HepG2 (cell line): ENCODE results near the gene NOTUM. TPM values are rescaled to one million over a fixed set of nuclear protein-coding genes. Genes with fewer than 3 reads are reported as not detected.

Experiments
- DMTF1 ChIP-seq: sonication (generic); formaldehyde crosslinking; IDR thresholded peaks from 2 replicates; pipeline ENCODE4 v1.4.0; 2020; ENCODE audit warnings: mild to moderate bottlenecking, missing genetic modification reagents
- ELF1 ChIP-seq: sonication (generic); formaldehyde crosslinking; IDR thresholded peaks from 2 replicates; pipeline ENCODE4 v1.4.0; 2020; ENCODE audit warnings: missing genetic modification reagents
- EZH2 ChIP-seq: conservative IDR thresholded peaks from 2 replicates; pipeline ENCODE4 v1.6.1; 2012; ENCODE audit warnings: mild to moderate bottlenecking, low read depth, low read length, moderate library complexity
- GLI4 ChIP-seq: sonication (generic); formaldehyde crosslinking; IDR thresholded peaks from 2 replicates; pipeline ENCODE4 v1.5.1; 2020; ENCODE audit warnings: missing genetic modification reagents, mild to moderate bottlenecking, moderate library complexity, borderline replicate concordance
- HNRNPUL1 ChIP-seq: fragments of 200-400 bp; formaldehyde crosslinking; IDR thresholded peaks from 2 replicates; pipeline ENCODE4 v1.6.1; 2017; ENCODE audit warnings: low read depth, mild to moderate bottlenecking, low read length, moderate library complexity
- MXD4 ChIP-seq: IDR thresholded peaks from 2 replicates; pipeline ENCODE4 v1.6.1; 2016; ENCODE audit warnings: mild to moderate bottlenecking, missing biosample characterization, missing genetic modification reagents
- NFE2 ChIP-seq: sonication (generic); formaldehyde crosslinking; IDR thresholded peaks from 2 replicates; pipeline ENCODE4 v1.4.0; 2020; ENCODE audit warnings: missing genetic modification reagents
- NFE2L2 ChIP-seq: fragments of 150-350 bp; IDR thresholded peaks from 2 replicates; pipeline ENCODE4 v1.6.1; 2014; ENCODE audit warnings: low read length
- PAXIP1 ChIP-seq: sonication (generic); formaldehyde crosslinking; conservative IDR thresholded peaks from 2 replicates; pipeline ENCODE4 v1.4.0; 2020; ENCODE audit warnings: mild to moderate bottlenecking, missing genetic modification reagents, moderate library complexity
- POGK ChIP-seq: sonication (generic); formaldehyde crosslinking; conservative IDR thresholded peaks from 2 replicates; pipeline ENCODE4 v1.8.0; 2022; ENCODE audit warnings: mild to moderate bottlenecking, moderate library complexity, missing genetic modification reagents
- SKI ChIP-seq: fragments of 450-650 bp; IDR thresholded peaks from one replicate; pipeline ENCODE4 v1.6.1; 2018; ENCODE audit warnings: mild to moderate bottlenecking; ENCODE audit not compliant: partially characterized antibody
- SMARCE1 ChIP-seq: fragments of 450-650 bp; IDR thresholded peaks from 2 replicates; pipeline ENCODE4 v1.6.1; 2017; ENCODE audit warnings: borderline replicate concordance
- SNAPC5 ChIP-seq: sonication (generic); formaldehyde crosslinking; IDR thresholded peaks from 2 replicates; pipeline ENCODE4 v1.8.1; 2023; ENCODE audit warnings: mild to moderate bottlenecking, missing genetic modification reagents, borderline replicate concordance
- SPEN ChIP-seq: sonication (generic); formaldehyde crosslinking; IDR thresholded peaks from 2 replicates; pipeline ENCODE4 v1.5.1; 2020; ENCODE audit warnings: low read depth, mild to moderate bottlenecking, missing genetic modification reagents
- STAT5B ChIP-seq: sonication (generic); formaldehyde crosslinking; IDR thresholded peaks from 2 replicates; pipeline ENCODE4 v1.4.0; 2020; ENCODE audit warnings: missing genetic modification reagents
- ZMYM2 ChIP-seq: sonication (generic); formaldehyde crosslinking; IDR thresholded peaks from 2 replicates; pipeline ENCODE4 v1.8.0; 2022; ENCODE audit warnings: mild to moderate bottlenecking, missing genetic modification reagents
- ZNF333 ChIP-seq: sonication (generic); formaldehyde crosslinking; IDR thresholded peaks from 2 replicates; pipeline ENCODE4 v1.4.0; 2020; ENCODE audit warnings: mild to moderate bottlenecking, missing genetic modification reagents, borderline replicate concordance
- ZNF550 ChIP-seq: sonication (generic); formaldehyde crosslinking; IDR thresholded peaks from 2 replicates; pipeline ENCODE4 v1.4.0; 2020; ENCODE audit warnings: mild to moderate bottlenecking, missing genetic modification reagents, borderline replicate concordance
- ZNF556 ChIP-seq: sonication (generic); formaldehyde crosslinking; IDR thresholded peaks from 2 replicates; pipeline ENCODE4 v1.4.0; 2020; ENCODE audit warnings: mild to moderate bottlenecking, missing genetic modification reagents, borderline replicate concordance
- ZNF782 ChIP-seq: sonication (generic); formaldehyde crosslinking; IDR thresholded peaks from 2 replicates; pipeline ENCODE4 v1.4.0; 2020; ENCODE audit warnings: missing genetic modification reagents, mild to moderate bottlenecking, borderline replicate concordance
- polyA plus RNA-seq, 8 experiments: library from polyadenylated mRNA; depleted of rRNA in 3 of 8; stranded (reverse) in 7 of 8; unstranded in 1 of 8; fragments of >200 nt; fragmentation: Illumina TruSeq in 4 of 8; extraction: Trizol in 4 of 8; gene quantifications; 2 replicates each; pipeline versions ENCODE4 v1.2.1 to v1.2.3, GENCODE V29; 2011 to 2016; ENCODE audit warnings: low read depth in 4 of 8, missing spikeins in 1 of 8, mixed read lengths in 1 of 8; ENCODE audit not compliant: insufficient read depth in 1 of 8
- total RNA-seq, 5 experiments: library from RNA; depleted of rRNA; stranded (reverse); fragments of >200 nt; fragmentation: Illumina TruSeq; extraction: Trizol; gene quantifications; 2 replicates each; pipeline ENCODE4 v1.2.3, GENCODE V29; 2016; ENCODE audit warnings: low read depth in 1 of 5

Gene NOTUM
- total and polyA plus RNA-seq, 2 of the 13 experiments (the other 11 are each of a cell fraction or from before 2014, with no cell fraction given): 150 to 160 TPM

GRCh38 chr17:81994593-81995462 lies 33.8 kb upstream of the NOTUM start (continued):
- TF ChIP-seq PAXIP1 (CRISPR knock-in tag): peak; percentile 83
- TF ChIP-seq SNAPC5 (CRISPR knock-in tag): 0 out of 2 replicates have a peak, but pooled peaks have one; percentile 21
- no peak for TF ChIP-seq ZNF550 (CRISPR knock-in tag)
- no peak for TF ChIP-seq ZMYM2
- no peak for TF ChIP-seq ZNF556 (CRISPR knock-in tag)
- no peak for TF ChIP-seq NFE2L2
- TF ChIP-seq GLI4: no peak
- TF ChIP-seq SKI: peak; percentile 74
- no peak for TF ChIP-seq ZNF782
- TF ChIP-seq DMTF1 (CRISPR knock-in tag): no peak
- no peak; the same call in 1 of the 2 replicates for TF ChIP-seq SPEN
- no peak for TF ChIP-seq EZH2
- no peak; the same call in 1 of the 2 replicates for TF ChIP-seq ZNF333
- no peak; the same call in 1 of the 2 replicates for TF ChIP-seq ELF1
- no peak for TF ChIP-seq POGK (CRISPR knock-in tag)
- no peak for TF ChIP-seq STAT5B
- TF ChIP-seq HNRNPUL1: no peak
- TF ChIP-seq NFE2: no peak
- TF ChIP-seq MXD4: peak; percentile 2; the same call in 1 of the 2 replicates
- TF ChIP-seq SMARCE1: no peak
